CD8-positive, alpha-beta memory T cell (primary cell): ENCODE results near the gene TCF12. TPM values are rescaled to one million over a fixed set of nuclear protein-coding genes. Genes with fewer than 3 reads are reported as not detected.

Source experiments
- CTCF ChIA-PET: fragments of 350-600 bp; sonication (Branson Sonifier 250); formaldehyde crosslinking; loops from one replicate; lab custom pipeline; 2021; ENCODE audit warnings: antibody characterized with exemption; lab: Charles Lee
- POLR2A ChIA-PET: fragments of 350-600 bp; sonication (Branson Sonifier 250); formaldehyde crosslinking; loops from one replicate; lab custom pipeline; 2021; ENCODE audit warnings: antibody characterized with exemption; lab: Charles Lee
- DNase-seq, 5 donors: peaks; one replicate each; pipeline versions ENCODE4 v3.0.0 to v3.0.0-alpha.2; 2020 to 2022; ENCODE audit warnings: mixed read lengths in 1 of 5
- H3K27ac ChIP-seq: one replicate; pipeline ENCODE4 v1.7.0; 2013; ENCODE audit warnings: low read depth, mild to moderate bottlenecking, low read length, moderate library complexity
- H3K27me3 ChIP-seq: 2 replicates; pipeline ENCODE4 v1.7.0; 2013; ENCODE audit warnings: low read length, mild to moderate bottlenecking; ENCODE audit not compliant: insufficient read depth, poor library complexity, severe bottlenecking
- H3K36me3 ChIP-seq: 2 replicates; pipeline ENCODE4 v1.7.0; 2013; ENCODE audit warnings: mild to moderate bottlenecking, low read length, moderate library complexity; ENCODE audit not compliant: insufficient read depth
- H3K4me1 ChIP-seq: 2 replicates; pipeline ENCODE4 v1.7.0; 2013; ENCODE audit warnings: mild to moderate bottlenecking, low read length, moderate library complexity; ENCODE audit not compliant: insufficient read depth
- H3K4me3 ChIP-seq: 2 replicates; pipeline ENCODE4 v1.7.0; 2013; ENCODE audit warnings: mild to moderate bottlenecking, low read length
- H3K9me3 ChIP-seq: 2 replicates; pipeline ENCODE4 v1.7.0; 2013; ENCODE audit warnings: mild to moderate bottlenecking, low read length
- H3K27ac Mint-ChIP-seq, 8 donors: one replicate each; pipeline ENCODE4 v1.8.0; 2020 to 2021; ENCODE audit warnings: mixed read lengths in 8 of 8, mild to moderate bottlenecking in 6 of 8, inconsistent platforms in 3 of 8, moderate library complexity in 3 of 8
- H3K27me3 Mint-ChIP-seq, 2 donors: one replicate each; pipeline ENCODE4 v1.8.0; 2020 to 2021; ENCODE audit warnings: mixed read lengths in 2 of 2, mild to moderate bottlenecking in 1 of 2, moderate library complexity in 1 of 2
- H3K36me3 Mint-ChIP-seq, 3 donors: one replicate each; pipeline ENCODE4 v1.8.0; 2020 to 2021; ENCODE audit warnings: mixed read lengths in 3 of 3, inconsistent platforms in 1 of 3, mild to moderate bottlenecking in 1 of 3
- H3K4me1 Mint-ChIP-seq, 3 donors: one replicate each; pipeline ENCODE4 v1.8.0; 2020 to 2021; ENCODE audit warnings: mixed read lengths in 3 of 3, inconsistent platforms in 1 of 3, mild to moderate bottlenecking in 1 of 3
- H3K4me3 Mint-ChIP-seq, 7 donors: one replicate each; pipeline ENCODE4 v1.8.0; 2020 to 2021; ENCODE audit warnings: mixed read lengths in 7 of 7, mild to moderate bottlenecking in 6 of 7, moderate library complexity in 4 of 7, inconsistent platforms in 2 of 7
- H3K9me3 Mint-ChIP-seq, 5 donors: one replicate each; pipeline ENCODE4 v1.8.0; 2020 to 2022; ENCODE audit warnings: mixed read lengths in 5 of 5, mild to moderate bottlenecking in 3 of 5, moderate library complexity in 2 of 5, inconsistent platforms in 1 of 5
- polyA plus RNA-seq: library from polyadenylated mRNA; unstranded; fragments of 300-500 nt; fragmentation: Illumina TruSeq; gene quantifications from one replicate; pipeline ENCODE4 v1.2.3, GENCODE V29; 2021
- total RNA-seq, 2 experiments: library from RNA; stranded (reverse); gene quantifications; one replicate each; pipeline ENCODE4 v1.2.3, GENCODE V29; 2021

The TCF12 gene
- total and polyA plus RNA-seq, 3 experiments from 2014 or later, result 54.3 to 79.2 (median 69.9) TPM

- Histone ChIP-seq H3K4me3 (peak overlapping the region; percentile 50), H3K27ac (no peak overlapping the region), H3K9me3 (no peaks in the 10 kb centered on the region), H3K36me3 (no peaks in the 10 kb centered on the region), H3K27me3 (no peaks in the 10 kb centered on the region), H3K4me1 (no peaks in the 10 kb centered on the region)
- ChIA-PET CTCF (interaction anchor here (0.7 to 2.2 kb wide), 19 partner anchors 9 to 816 kb away, joined by 3 to 21 read pairs (median 4); no protein-coding TSS in a partner anchor), POLR2A (interaction anchor here (0.5 kb wide), 1 partner anchor 609 kb away, joined by 3 read pairs; no protein-coding TSS in a partner anchor)
- Mint-ChIP-seq H3K9me3 (no peaks in the 10 kb centered on the region), H3K27me3 (peaks cover 9 to 22% of the 10 kb centered on the region in 2 donors), H3K4me3 (peak overlapping the region in 6 of 7 donors; percentile 23 to 75 (median 59)), H3K4me1 (peaks cover 4 to 17% (median 5%) of the 10 kb centered on the region in 3 donors), H3K27ac (no peak overlapping the region), H3K36me3 (no peaks in the 10 kb centered on the region)
- peak; percentile 53 to 81 (median 70) for DNase-seq
Observed at GRCh38 chr15:57306161-57306943, 387.9 kb downstream of the TCF12 start.

- Histone ChIP-seq H3K4me1 (no peaks in the 10 kb centered on the region), H3K27me3 (no peaks in the 10 kb centered on the region), H3K27ac (no peak overlapping the region), H3K36me3 (no peaks in the 10 kb centered on the region), H3K9me3 (no peaks in the 10 kb centered on the region), H3K4me3 (no peak overlapping the region)
- ChIA-PET CTCF (interaction anchor here (0.6 to 2.2 kb wide), 16 partner anchors 10 to 816 kb away, joined by 3 to 21 read pairs (median 4); no protein-coding TSS in a partner anchor), POLR2A (interaction anchor here (0.5 kb wide), 1 partner anchor 609 kb away, joined by 3 read pairs; no protein-coding TSS in a partner anchor)
- Mint-ChIP-seq H3K4me1 (peaks cover 4 to 17% (median 5%) of the 10 kb centered on the region in 3 donors), H3K27me3 (peaks cover 12 to 25% of the 10 kb centered on the region in 2 donors), H3K27ac (no peak overlapping the region), H3K9me3 (no peaks in the 10 kb centered on the region), H3K4me3 (peak overlapping the region in 4 of 7 donors; percentile 29 to 75 (median 60)), H3K36me3 (no peaks in the 10 kb centered on the region)
- DNase-seq, result no peak
Observed at GRCh38 chr15:57306944-57307411, 388.5 kb downstream of the TCF12 start.

- Mint-ChIP-seq H3K27me3 (peaks cover 12 to 25% of the 10 kb centered on the region in 2 donors), H3K4me1 (peaks cover 4 to 17% (median 5%) of the 10 kb centered on the region in 3 donors), H3K9me3 (no peaks in the 10 kb centered on the region), H3K4me3 (no peak overlapping the region), H3K27ac (no peak overlapping the region), H3K36me3 (no peaks in the 10 kb centered on the region)
- DNase-seq, result no peak
- H3K27ac ChIP-seq, result no peak overlapping the region
- H3K36me3 ChIP-seq, result no peaks in the 10 kb centered on the region
- no peak overlapping the region for H3K4me3 ChIP-seq
- no peaks in the 10 kb centered on the region for H3K27me3 ChIP-seq
- no peaks in the 10 kb centered on the region for H3K9me3 ChIP-seq
- no peaks in the 10 kb centered on the region for H3K4me1 ChIP-seq
- CTCF ChIA-PET, result interaction anchor here (0.6 to 2.1 kb wide), 5 partner anchors 45 to 817 kb away, joined by 3 to 21 read pairs (median 14); no protein-coding TSS in a partner anchor
- POLR2A ChIA-PET, result interaction anchor here (0.5 kb wide), 1 partner anchor 577 kb away, joined by 4 read pairs; no protein-coding TSS in a partner anchor
Observed at GRCh38 chr15:57307527-57308169, 389.2 kb downstream of the TCF12 start.

DNA sequence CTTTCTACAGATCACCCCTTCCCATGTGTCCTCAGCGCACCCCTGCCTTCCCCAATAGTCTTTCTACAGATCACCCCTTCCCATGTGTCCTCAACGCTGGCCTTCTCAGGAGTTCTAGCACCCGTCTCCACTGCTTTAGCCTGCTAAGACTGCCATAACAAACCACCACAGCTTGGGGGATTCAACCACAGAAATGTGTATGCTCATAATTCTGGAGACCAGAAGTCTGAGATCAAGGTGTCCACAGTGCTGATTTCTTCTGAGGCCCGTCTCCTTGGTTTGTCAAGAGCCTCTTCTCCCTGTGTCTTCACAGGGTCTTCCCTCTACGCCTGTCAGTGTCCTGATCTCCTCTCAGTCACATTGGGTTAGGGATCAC lies 389.7 kb downstream of the TCF12 start:
- Histone ChIP-seq H3K27ac (no peak overlapping the region), H3K4me1 (no peaks in the 10 kb centered on the region), H3K9me3 (no peaks in the 10 kb centered on the region), H3K36me3 (no peaks in the 10 kb centered on the region), H3K4me3 (no peak overlapping the region), H3K27me3 (no peaks in the 10 kb centered on the region)
- Mint-ChIP-seq H3K9me3 (no peaks in the 10 kb centered on the region), H3K27me3 (peaks cover 14 to 25% of the 10 kb centered on the region in 2 donors), H3K4me1 (peaks cover 4 to 17% (median 5%) of the 10 kb centered on the region in 3 donors), H3K36me3 (no peaks in the 10 kb centered on the region), H3K4me3 (no peak overlapping the region), H3K27ac (no peak overlapping the region)
- ChIA-PET POLR2A (no interaction called here), CTCF (interaction anchor here (2.0 kb wide), 1 partner anchor 390 kb away, joined by 5 read pairs; the partner anchor contains the start of gene TCF12)
- DNase-seq, result no peak

GRCh38 chr15:57309856-57310760 lies 391.7 kb downstream of the TCF12 start:
- no peak for DNase-seq
- Mint-ChIP-seq H3K27me3 (peaks cover 10 to 23% of the 10 kb centered on the region in 2 donors), H3K4me3 (no peak overlapping the region), H3K4me1 (peaks cover 4 to 17% (median 5%) of the 10 kb centered on the region in 3 donors), H3K36me3 (no peaks in the 10 kb centered on the region), H3K27ac (no peak overlapping the region), H3K9me3 (no peaks in the 10 kb centered on the region)
- ChIA-PET POLR2A (no interaction called here), CTCF (interaction anchor here (0.9 to 2.0 kb wide), 3 partner anchors 163 to 819 kb away, joined by 3 to 5 read pairs (median 3); partner anchors contain the start of gene TCF12)
- H3K4me3 ChIP-seq, result no peak overlapping the region
- H3K9me3 ChIP-seq, result no peaks in the 10 kb centered on the region
- H3K27ac ChIP-seq, result no peak overlapping the region
- H3K27me3 ChIP-seq, result no peaks in the 10 kb centered on the region
- no peaks in the 10 kb centered on the region for H3K4me1 ChIP-seq
- H3K36me3 ChIP-seq, result no peaks in the 10 kb centered on the region

DNA sequence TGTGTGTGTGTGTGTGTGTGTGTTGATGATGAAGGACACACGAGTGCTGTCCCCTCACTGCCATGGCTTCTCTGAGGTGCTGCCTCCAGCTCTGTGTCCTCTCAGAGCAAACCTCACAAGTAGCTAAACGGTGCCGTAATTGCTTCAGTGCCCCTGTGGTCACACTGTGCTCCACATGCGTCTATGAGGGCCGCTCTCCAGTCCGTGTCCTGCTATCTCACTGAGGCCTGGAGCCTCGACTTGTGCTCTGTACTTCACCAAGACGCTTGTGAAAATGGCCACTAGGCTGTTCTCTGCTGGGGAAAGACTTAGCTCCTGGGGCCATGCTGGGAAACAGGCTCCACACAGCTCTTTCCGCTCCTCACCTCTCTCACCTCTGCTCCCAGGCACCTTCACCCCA lies 392.4 kb downstream of the TCF12 start:
- H3K27ac Mint-ChIP-seq, result no peak overlapping the region
- no peak overlapping the region for H3K4me3 Mint-ChIP-seq
- Histone ChIP-seq H3K9me3 (no peaks in the 10 kb centered on the region), H3K27me3 (no peaks in the 10 kb centered on the region), H3K4me3 (no peak overlapping the region), H3K36me3 (no peaks in the 10 kb centered on the region), H3K27ac (no peak overlapping the region), H3K4me1 (no peaks in the 10 kb centered on the region)
- no peaks in the 10 kb centered on the region for H3K9me3 Mint-ChIP-seq
- POLR2A ChIA-PET, result no interaction called here
- CTCF ChIA-PET, result interaction anchor here (0.9 to 1.5 kb wide), 2 partner anchors 164 to 819 kb away, joined by 3 read pairs; no protein-coding TSS in a partner anchor
- H3K4me1 Mint-ChIP-seq, result peaks cover 4 to 16% (median 5%) of the 10 kb centered on the region in 3 donors
- DNase-seq, result no peak
- H3K27me3 Mint-ChIP-seq, result peaks cover 10 to 21% of the 10 kb centered on the region in 2 donors
- no peaks in the 10 kb centered on the region for H3K36me3 Mint-ChIP-seq

DNA sequence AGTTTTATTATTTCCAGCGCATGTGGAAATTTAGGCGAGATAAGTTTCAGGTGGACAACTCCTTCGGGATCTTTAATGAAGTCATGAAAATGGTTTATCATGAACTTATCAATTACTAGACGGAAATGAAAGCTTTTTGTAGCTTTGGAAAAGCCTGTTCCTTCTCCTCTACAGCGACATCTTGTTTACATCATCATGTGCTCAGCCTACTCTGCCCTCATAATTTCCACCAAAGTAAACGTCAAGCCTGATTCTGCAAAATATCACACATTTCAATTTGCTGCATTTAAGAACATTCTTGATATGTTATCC lies 393.5 kb downstream of the TCF12 start:
- H3K27ac Mint-ChIP-seq, result no peak overlapping the region
- no peaks in the 10 kb centered on the region for H3K36me3 Mint-ChIP-seq
- H3K36me3 ChIP-seq, result no peaks in the 10 kb centered on the region

More for the DNA sequence above, 393.5 kb downstream of the TCF12 start:
- no peak overlapping the region for H3K4me3 Mint-ChIP-seq
- no peaks in the 10 kb centered on the region for H3K27me3 ChIP-seq
- POLR2A ChIA-PET, result no interaction called here
- H3K27me3 Mint-ChIP-seq, result peaks cover 5 to 17% of the 10 kb centered on the region in 2 donors
- peaks cover 0 to 6% (median 0%) of the 10 kb centered on the region in 3 donors for H3K4me1 Mint-ChIP-seq
- no peaks in the 10 kb centered on the region for H3K9me3 ChIP-seq
- H3K27ac ChIP-seq, result no peak overlapping the region
- CTCF ChIA-PET, result interaction anchor here (1.5 kb wide), 1 partner anchor 821 kb away, joined by 3 read pairs; no protein-coding TSS in a partner anchor
- DNase-seq, result no peak
- no peak overlapping the region for H3K4me3 ChIP-seq
- H3K4me1 ChIP-seq, result no peaks in the 10 kb centered on the region
- H3K9me3 Mint-ChIP-seq, result no peaks in the 10 kb centered on the region
